DMS79 treated with DMSO at 0.1 percent for 48 hours (cell line): Measurements from ENCODE around the gene RNF32.

Experiments
- DNase-seq: peaks from one replicate; lab custom pipeline; 2025; lab: John Stamatoyannopoulos, UW

Gene RNF32

GRCh38 chr7:156640257-156640948 lies at the start of gene RNF32:
TSS of gene RNF32 (plus strand) at chr7:156640774. CDS start at chr7:156643878, 3,104 bp downstream.
- peak; percentile 69 for DNase-seq

DNA sequence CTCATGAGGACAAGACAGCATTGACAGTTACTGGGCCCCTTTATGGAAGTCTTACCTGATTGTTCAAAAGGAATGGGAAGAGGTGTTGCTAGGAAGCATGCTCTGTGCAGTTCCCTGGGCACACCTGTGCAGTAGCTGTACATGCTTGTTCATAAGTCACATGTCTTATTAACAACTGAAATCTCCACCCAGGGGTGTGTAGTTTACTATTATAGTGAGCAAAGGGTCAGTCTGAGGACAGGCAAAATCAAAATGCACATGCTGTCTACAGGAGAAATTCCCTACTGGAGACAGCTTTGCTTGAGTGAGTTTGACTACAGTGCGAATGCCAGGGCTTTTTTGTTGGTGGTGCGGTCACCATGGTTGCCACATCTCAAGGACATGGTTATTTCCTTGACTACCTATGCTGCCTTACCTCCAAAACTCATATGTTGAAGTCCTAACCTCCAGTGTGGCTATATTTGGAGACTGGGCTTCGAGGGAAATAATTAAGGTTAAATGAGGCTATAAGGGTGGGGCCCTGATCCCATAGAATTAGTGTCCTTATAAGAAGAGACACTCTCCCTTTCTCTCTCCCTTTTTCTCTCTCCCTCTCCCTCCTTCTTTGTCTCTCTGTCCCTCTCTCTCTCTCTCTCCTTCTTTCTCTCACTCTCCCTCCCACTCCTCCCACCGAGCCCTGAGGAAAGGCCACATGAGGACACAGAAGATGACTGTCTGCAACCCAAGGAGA lies 48.3 kb upstream of the RNF32 start:
- no peak for DNase-seq

- no peak for DNase-seq
Measured at GRCh38 chr7:156594283-156595080, 46.1 kb upstream of the RNF32 start.

DNA sequence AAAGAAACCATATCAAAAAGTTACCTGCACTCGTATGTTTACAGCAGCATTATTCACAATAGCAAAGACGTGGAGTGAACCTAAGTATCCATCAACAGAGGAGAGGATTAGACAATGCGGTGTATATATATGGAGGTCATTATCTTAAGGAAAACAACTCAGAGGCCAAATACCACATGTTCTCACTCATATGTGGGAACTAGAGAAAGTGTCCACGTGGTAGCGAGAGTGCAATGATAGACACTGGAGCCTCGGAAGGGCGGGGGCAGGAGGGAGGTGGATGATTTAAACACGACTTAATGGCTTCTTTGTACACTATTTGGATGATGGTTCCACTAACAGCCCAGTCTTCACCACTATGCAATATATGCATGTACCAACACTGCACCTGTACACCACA lies 40.1 kb upstream of the RNF32 start:
- DNase-seq = no peak

DNA sequence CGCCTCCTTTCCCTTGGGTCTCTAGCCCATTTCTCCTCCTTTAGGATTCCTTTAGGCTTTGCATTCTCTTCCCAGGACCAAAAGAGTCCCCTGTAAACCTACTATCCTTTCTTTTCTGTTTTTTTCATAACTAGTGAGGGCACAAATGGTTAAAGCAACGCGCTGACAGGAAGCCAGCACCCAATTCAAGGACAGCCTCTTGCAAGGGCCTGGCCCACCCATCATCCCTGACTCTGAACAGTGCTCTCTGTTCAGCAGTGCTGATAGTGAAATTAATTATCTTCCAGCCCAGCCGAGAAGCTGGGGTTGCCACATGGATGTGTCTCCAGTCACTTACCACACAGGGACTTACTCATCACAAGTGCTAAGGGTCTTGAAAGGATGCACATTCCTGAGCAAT lies 38.3 kb upstream of the RNF32 start:
- DNase-seq = no peak

GRCh38 chr7:156603011-156603410 lies 37.6 kb upstream of the RNF32 start:
- no peak for DNase-seq

DNA sequence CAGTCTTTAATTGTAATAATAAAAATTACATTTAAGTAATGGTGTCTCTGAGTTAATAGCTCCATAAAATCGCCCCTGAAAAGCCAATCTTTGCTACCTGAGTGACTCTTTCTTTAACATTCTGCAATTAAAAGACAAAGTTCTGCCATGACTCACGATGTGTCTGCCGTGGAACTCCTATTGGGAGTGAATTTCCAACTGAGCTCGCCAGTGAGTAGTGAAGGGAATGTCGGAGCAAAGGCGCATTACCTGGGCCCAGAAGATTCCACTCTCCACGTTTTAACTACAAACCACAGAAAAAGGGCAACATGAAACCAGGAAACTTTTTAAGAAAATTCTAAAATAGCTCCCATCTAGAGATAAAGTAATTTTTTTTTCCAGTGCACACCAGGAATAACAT lies 36.9 kb upstream of the RNF32 start:
- no peak for DNase-seq

DNA sequence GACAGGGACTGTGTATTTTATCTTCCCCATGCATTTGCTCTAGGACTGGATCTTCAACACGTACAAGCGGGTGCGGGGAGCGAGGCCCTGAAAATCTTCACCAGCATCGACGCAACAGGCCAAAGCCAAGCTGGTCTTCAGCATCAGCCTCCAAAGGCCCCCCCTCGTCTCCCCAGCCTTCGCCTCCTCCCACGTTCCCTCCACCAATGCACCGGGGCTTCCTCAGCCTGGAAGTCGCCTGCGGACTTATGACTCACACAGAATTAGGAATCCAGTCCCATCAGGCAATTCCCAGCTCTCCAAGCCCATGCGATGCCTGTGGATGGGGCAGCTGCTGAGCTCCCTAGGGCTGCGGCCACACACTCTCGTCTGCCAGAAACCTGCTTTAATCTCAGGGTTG lies 36.3 kb upstream of the RNF32 start:
- no peak for DNase-seq

DNA sequence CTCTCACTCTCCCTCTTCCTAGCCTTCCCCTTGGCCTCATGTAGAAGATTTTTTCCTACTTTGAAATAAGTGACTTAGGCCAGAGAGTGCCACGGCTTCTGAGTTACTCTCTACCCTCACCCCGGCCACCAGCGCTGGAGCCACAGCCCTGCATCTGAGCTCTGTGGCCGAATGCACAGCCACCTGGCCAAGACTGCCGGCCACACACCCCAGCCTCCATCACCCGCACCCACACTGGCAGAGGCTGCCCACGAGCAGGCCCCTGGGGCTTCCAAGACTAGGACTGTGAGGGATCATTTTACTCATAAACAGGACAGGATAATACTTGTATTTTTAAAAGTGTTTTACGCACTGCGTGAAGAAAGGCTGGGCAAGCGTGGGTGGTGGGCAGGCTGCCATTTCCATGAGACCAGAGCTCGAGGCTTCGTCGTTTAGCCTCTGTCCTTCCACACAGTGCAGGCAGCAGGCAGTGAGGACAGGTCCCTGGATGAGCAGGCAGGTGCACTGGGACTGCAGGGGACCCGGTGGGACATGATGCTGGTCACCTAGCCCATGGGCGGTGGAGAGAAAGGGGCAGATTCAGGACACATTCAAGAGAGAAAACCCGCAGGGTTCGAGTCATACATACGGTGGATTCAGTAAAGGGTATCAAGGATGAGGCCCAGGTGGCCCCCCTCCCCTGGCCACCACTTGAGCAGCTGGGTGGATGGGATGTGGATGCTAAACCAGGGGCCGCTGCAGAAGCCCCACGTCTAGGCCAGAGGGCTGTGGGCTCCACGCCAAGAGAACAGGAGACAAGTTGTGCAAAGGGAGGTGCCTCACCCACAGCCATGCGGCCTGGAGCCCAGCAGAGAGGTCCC lies 35.5 kb upstream of the RNF32 start:
- no peak for DNase-seq

- no peak for DNase-seq
Measured at GRCh38 chr7:156606135-156606534, 34.4 kb upstream of the RNF32 start.

GRCh38 chr7:156606691-156607331 lies 33.8 kb upstream of the RNF32 start:
- DNase-seq = no peak

DNA sequence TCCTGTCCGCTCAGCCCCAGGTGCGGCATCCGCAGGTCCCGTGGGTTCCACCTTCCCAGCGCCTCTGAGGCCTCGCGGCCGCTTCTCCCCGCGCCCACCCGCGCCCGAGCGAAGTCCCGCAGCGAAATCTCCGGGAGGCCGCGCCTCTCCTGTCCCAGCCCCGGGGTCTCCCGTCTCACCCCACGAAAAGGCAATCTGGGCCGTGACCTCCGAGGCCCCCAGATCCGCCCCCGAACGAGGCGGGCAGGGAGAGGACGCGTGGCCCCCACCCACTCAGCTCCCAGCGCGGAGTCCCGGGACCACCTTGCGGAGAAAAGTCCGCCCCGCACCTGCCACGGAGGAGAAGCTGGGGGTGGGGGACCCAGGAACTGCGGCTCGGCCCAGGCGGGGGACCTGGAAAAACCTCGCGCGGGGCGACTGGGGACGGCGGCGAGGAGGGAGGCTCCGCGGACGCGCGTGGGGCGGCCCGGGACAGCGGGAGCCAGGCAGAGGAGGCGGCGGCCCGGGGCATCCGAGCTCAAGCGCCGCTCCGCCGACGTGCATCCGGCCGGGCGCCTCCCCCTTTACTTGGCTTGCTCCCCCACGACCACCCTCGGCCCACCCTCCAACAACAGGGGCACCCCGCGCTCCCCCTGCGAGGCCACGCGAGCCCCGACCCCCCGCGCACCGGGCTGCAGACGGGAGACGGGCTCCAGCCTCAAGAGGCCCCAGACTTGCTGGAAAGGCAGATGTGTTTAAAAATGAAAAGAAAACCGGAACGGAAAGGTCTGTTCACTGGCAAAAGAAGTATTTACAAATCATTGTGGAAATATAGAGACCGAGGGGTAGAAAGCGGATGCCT lies 33.0 kb upstream of the RNF32 start:
- no peak for DNase-seq

GRCh38 chr7:156608173-156608478 lies 32.4 kb upstream of the RNF32 start:
- DNase-seq = no peak

DNA sequence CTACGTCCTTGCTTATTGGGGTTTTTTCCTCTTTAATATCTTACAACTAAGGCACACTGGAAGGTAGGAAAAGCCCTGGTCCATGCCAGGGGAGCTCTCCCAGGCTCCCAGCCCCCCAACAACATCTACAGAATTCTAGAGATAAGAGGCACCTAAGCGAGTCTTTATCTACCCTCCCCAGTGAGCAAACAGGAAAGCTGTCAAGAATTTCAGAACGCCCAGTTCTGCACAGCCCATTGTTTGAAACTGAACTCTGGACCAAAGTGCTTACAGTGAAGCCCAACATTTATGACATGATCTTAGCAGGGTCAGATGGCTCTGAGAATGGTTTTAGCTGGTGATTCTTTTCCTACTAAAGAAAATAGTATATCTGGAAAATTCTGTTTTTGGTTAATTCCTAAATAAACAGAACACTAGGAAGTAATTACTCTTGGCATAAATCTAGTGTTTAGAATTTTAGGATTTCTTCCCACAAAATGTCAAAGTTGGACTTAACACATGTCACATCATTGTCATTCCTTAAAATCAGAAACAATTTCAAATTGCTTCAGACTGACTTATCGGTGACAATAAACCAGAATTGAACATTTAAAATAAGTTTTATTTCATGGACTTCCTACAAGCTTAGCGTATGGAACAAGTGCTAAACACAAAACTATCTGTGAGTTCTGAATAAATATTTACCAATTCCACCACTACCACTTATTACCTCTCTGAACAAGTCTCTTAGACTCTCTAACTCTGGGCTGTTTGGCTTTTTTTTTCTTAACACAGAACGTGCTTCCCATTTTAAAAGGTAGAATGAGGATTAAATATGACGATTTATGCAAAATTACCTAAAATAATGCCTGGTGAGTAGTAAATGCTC lies 31.3 kb upstream of the RNF32 start:
- no peak for DNase-seq

DNA sequence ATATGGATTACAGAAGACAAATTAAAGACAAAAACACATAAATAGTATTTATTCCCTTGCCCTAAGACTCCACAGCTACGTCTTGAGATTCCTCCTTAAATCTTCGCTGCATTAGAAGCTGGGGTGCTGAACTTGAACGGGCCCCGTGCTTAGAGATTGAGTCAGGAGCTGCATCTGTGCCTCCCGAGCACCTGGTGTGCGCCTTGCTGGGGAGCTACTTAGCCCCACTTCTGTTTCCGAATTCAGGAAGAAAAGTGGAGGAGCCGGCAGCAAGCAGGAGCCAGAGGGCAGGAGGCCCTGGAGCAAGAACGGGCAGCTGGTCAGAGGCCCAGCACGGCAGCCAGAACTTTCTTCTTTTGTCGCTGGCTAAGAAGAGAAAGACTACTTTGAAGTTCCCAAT lies 30.4 kb upstream of the RNF32 start:
- no peak for DNase-seq

DNA sequence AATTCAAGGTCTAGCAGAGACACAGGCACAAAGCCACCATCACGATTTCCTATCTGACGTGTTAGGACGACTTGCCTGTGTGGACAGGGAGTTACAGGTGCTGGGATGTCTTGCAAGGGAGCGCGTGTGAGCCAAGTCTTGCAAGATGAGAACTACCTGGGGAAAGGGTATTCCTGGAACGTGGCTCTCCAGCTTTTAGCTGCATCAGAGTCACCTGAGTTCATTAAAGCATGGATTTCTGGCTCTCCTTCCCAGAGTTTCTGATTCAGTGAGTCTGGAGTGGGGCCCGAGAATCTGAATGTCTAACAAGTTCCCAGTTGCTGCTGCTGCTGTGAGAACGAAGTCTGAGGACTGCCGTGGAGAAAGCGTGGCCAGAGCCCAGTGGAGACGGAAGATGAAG lies 30.0 kb upstream of the RNF32 start:
- DNase-seq = peak; percentile 69

- DNase-seq = no peak
Measured at GRCh38 chr7:156611014-156612010, 29.3 kb upstream of the RNF32 start.

- no peak for DNase-seq
Measured at GRCh38 chr7:156612930-156613329, 27.6 kb upstream of the RNF32 start.
